ENCODE data around the gene CACNA1I. TPM values are rescaled to one million over a fixed set of nuclear protein-coding genes. Genes with fewer than 3 reads are reported as not detected.

Gene CACNA1I
- total and polyA plus RNA-seq, 2 donors from 2014 or later = 0.63 TPM; not detected in 1

- Histone ChIP-seq H3K36me3 (ENCODE audit: control insufficient read depth in 2 of 3, insufficient read depth in 3 of 3, low read length in 3 of 3) (no peaks in the 10 kb centered on the region), H3K4me1 (ENCODE audit: control insufficient read depth in 2 of 3, insufficient read depth in 2 of 3, low read depth in 1 of 3, low read length in 3 of 3) (no peaks in the 10 kb centered on the region), H3K27ac (ENCODE audit: low read depth in 2 of 2, low read length in 2 of 2) (no peak overlapping the region), H3K4me3 (ENCODE audit: low read length in 3 of 3) (no peak overlapping the region), H3K9ac (ENCODE audit: low read length in 3 of 3) (no peak overlapping the region), H3K9me3 (ENCODE audit: control insufficient read depth in 2 of 3, insufficient read depth in 1 of 3, low read length in 3 of 3) (no peaks in the 10 kb centered on the region), H3K27me3 (ENCODE audit: control insufficient read depth, insufficient read depth, low read length) (peaks cover 2% of the 10 kb centered on the region)
- intact Hi-C loops (cut with DNase I) = no loop called here
- DNase-seq (peak in 1 of 5 donors; percentile 48), FAIRE-seq (no peak)
- TF ChIP-seq, protein P1, sequence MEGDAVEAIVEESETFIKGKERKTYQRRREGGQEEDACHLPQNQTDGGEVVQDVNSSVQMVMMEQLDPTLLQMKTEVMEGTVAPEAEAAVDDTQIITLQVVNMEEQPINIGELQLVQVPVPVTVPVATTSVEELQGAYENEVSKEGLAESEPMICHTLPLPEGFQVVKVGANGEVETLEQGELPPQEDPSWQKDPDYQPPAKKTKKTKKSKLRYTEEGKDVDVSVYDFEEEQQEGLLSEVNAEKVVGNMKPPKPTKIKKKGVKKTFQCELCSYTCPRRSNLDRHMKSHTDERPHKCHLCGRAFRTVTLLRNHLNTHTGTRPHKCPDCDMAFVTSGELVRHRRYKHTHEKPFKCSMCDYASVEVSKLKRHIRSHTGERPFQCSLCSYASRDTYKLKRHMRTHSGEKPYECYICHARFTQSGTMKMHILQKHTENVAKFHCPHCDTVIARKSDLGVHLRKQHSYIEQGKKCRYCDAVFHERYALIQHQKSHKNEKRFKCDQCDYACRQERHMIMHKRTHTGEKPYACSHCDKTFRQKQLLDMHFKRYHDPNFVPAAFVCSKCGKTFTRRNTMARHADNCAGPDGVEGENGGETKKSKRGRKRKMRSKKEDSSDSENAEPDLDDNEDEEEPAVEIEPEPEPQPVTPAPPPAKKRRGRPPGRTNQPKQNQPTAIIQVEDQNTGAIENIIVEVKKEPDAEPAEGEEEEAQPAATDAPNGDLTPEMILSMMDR (IDR thresholded peaks at IDR 0.05; ENCODE audit: borderline replicate concordance, extremely low read depth, insufficient read depth) = no peak
Measured at GRCh38 chr22:39627865-39628562, 57.5 kb downstream of the CACNA1I start.

GRCh38 chr22:39628563-39629080 lies 58.1 kb downstream of the CACNA1I start:
- no peaks in the 10 kb centered on the region for H3K27me3 ChIP-seq (ENCODE audit: control insufficient read depth, insufficient read depth, low read length)
- no peaks in the 10 kb centered on the region for H3K36me3 ChIP-seq (ENCODE audit: control insufficient read depth in 2 of 3, insufficient read depth in 3 of 3, low read length in 3 of 3)
- H3K9ac ChIP-seq (ENCODE audit: low read length in 3 of 3) = no peak overlapping the region
- FAIRE-seq = no peak
- H3K4me1 ChIP-seq (ENCODE audit: control insufficient read depth in 2 of 3, insufficient read depth in 2 of 3, low read depth in 1 of 3, low read length in 3 of 3) = no peaks in the 10 kb centered on the region
- no peaks in the 10 kb centered on the region for H3K9me3 ChIP-seq (ENCODE audit: control insufficient read depth in 2 of 3, insufficient read depth in 1 of 3, low read length in 3 of 3)
- intact Hi-C loops (cut with DNase I) = no loop called here
- H3K27ac ChIP-seq (ENCODE audit: low read depth in 2 of 2, low read length in 2 of 2) = no peak overlapping the region
- H3K4me3 ChIP-seq (ENCODE audit: low read length in 3 of 3) = no peak overlapping the region
- TF ChIP-seq, protein P1 (IDR thresholded peaks at IDR 0.05; ENCODE audit: borderline replicate concordance, extremely low read depth, insufficient read depth) = no peak
- no peak for DNase-seq

GRCh38 chr22:39629851-39630250 lies 59.3 kb downstream of the CACNA1I start:
- Histone ChIP-seq H3K27ac (ENCODE audit: low read depth in 2 of 2, low read length in 2 of 2) (no peak overlapping the region), H3K9me3 (ENCODE audit: control insufficient read depth in 2 of 3, insufficient read depth in 1 of 3, low read length in 3 of 3) (no peaks in the 10 kb centered on the region), H3K4me1 (ENCODE audit: control insufficient read depth in 2 of 3, insufficient read depth in 2 of 3, low read depth in 1 of 3, low read length in 3 of 3) (no peaks in the 10 kb centered on the region), H3K36me3 (ENCODE audit: control insufficient read depth in 2 of 3, insufficient read depth in 3 of 3, low read length in 3 of 3) (no peaks in the 10 kb centered on the region), H3K27me3 (ENCODE audit: control insufficient read depth, insufficient read depth, low read length) (no peaks in the 10 kb centered on the region), H3K4me3 (ENCODE audit: low read length in 3 of 3) (no peak overlapping the region), H3K9ac (ENCODE audit: low read length in 3 of 3) (no peak overlapping the region)
- TF ChIP-seq, protein P1 (IDR thresholded peaks at IDR 0.05; ENCODE audit: borderline replicate concordance, extremely low read depth, insufficient read depth) = no peak
- DNase-seq (no peak), FAIRE-seq (no peak)
- intact Hi-C loops (cut with DNase I) = no loop called here
